Measurements from ENCODE around the gene ZNF341.
"Not testable (repeated sequence)": the region's sequence is repeated elsewhere in the genome, so short reads cannot be mapped to it uniquely, and the experiment has no call there.

ZNF341 gene

GRCh38 chr20:33728463-33728862 lies 3.3 kb upstream of the ZNF341 start:
- no peak for DNase-seq (ENCODE audit: extremely low read depth in 1 of 2, low read depth in 1 of 2)

GRCh38 chr20:33729101-33729500 lies 2.7 kb upstream of the ZNF341 start:
- no peak for DNase-seq (ENCODE audit: extremely low read depth in 1 of 2, low read depth in 1 of 2)

GRCh38 chr20:33730946-33731692 lies 677 bp upstream of the ZNF341 start:
- DNase-seq (ENCODE audit: extremely low read depth in 1 of 2, low read depth in 1 of 2): no peak

- DNase-seq (ENCODE audit: extremely low read depth in 1 of 2, low read depth in 1 of 2): peak in 1 of 2 donors; percentile 47
Measured at GRCh38 chr20:33732166-33732970, 572 bp downstream of the ZNF341 start.

GRCh38 chr20:33733654-33734576 lies 2.1 kb downstream of the ZNF341 start:
- no peak for DNase-seq (ENCODE audit: extremely low read depth in 1 of 2, low read depth in 1 of 2)

GRCh38 chr20:33736962-33737361 lies 5.2 kb downstream of the ZNF341 start:
- DNase-seq (ENCODE audit: extremely low read depth in 1 of 2, low read depth in 1 of 2): no peak

GRCh38 chr20:33739493-33739892 lies 7.7 kb downstream of the ZNF341 start:
- no peak for DNase-seq (ENCODE audit: extremely low read depth in 1 of 2, low read depth in 1 of 2)

GRCh38 chr20:33740189-33740588 lies 8.4 kb downstream of the ZNF341 start:
- DNase-seq (ENCODE audit: extremely low read depth in 1 of 2, low read depth in 1 of 2): no peak

- no peak for DNase-seq (ENCODE audit: extremely low read depth in 1 of 2, low read depth in 1 of 2)
Measured at GRCh38 chr20:33744181-33744580, 12.4 kb downstream of the ZNF341 start.

- no peak for DNase-seq (ENCODE audit: extremely low read depth in 1 of 2, low read depth in 1 of 2)
Measured at GRCh38 chr20:33744773-33745385, 13.1 kb downstream of the ZNF341 start.

- no peak for DNase-seq (ENCODE audit: extremely low read depth in 1 of 2, low read depth in 1 of 2)
Measured at GRCh38 chr20:33746325-33746998, 14.7 kb downstream of the ZNF341 start.

- DNase-seq (ENCODE audit: extremely low read depth in 1 of 2, low read depth in 1 of 2): no peak
Measured at GRCh38 chr20:33751775-33752174, 20.0 kb downstream of the ZNF341 start.

GRCh38 chr20:33753143-33753542 lies 21.3 kb downstream of the ZNF341 start:
- DNase-seq (ENCODE audit: extremely low read depth in 1 of 2, low read depth in 1 of 2): no peak

- no peak for DNase-seq (ENCODE audit: extremely low read depth in 1 of 2, low read depth in 1 of 2)
Measured at GRCh38 chr20:33753763-33754162, 22.0 kb downstream of the ZNF341 start.

GRCh38 chr20:33755936-33756490 lies 24.2 kb downstream of the ZNF341 start:
- DNase-seq (ENCODE audit: extremely low read depth in 1 of 2, low read depth in 1 of 2): not testable (repeated sequence)

GRCh38 chr20:33757046-33757445 lies 25.2 kb downstream of the ZNF341 start:
- DNase-seq (ENCODE audit: extremely low read depth in 1 of 2, low read depth in 1 of 2): no peak

GRCh38 chr20:33757458-33757857 lies 25.7 kb downstream of the ZNF341 start:
- no peak for DNase-seq (ENCODE audit: extremely low read depth in 1 of 2, low read depth in 1 of 2)

GRCh38 chr20:33761698-33762250 lies 30.0 kb downstream of the ZNF341 start:
- DNase-seq (ENCODE audit: extremely low read depth in 1 of 2, low read depth in 1 of 2): no peak

GRCh38 chr20:33765099-33765498 lies 33.3 kb downstream of the ZNF341 start:
- no peak for DNase-seq (ENCODE audit: extremely low read depth in 1 of 2, low read depth in 1 of 2)

Data from stimulated activated CD8-positive, alpha-beta memory T cell treated with anti-CD3 and anti-CD28 coated beads, Interleukin-7, amount 100 ng/mL, for 48 hours (primary cell).